GM21447 (cell line): ENCODE results near the gene PPM1H.
"Not testable (repeated sequence)": the region's sequence is repeated elsewhere in the genome, so short reads cannot be mapped to it uniquely, and the experiment has no call there.

Experiments used
- ATAC-seq: cut with Tn5 transposase; IDR thresholded peaks from one replicate; pipeline ENCODE4 v1.9.1; 2021; ENCODE audit not compliant: unreplicated experiment

Gene PPM1H

GRCh38 chr12:62948123-62948522, 13.2 kb upstream of the PPM1H start:
- ATAC-seq: no peak

GRCh38 chr12:62947364-62947763, 12.4 kb upstream of the PPM1H start:
- no peak for ATAC-seq

GRCh38 chr12:62943779-62944395, 8.9 kb upstream of the PPM1H start:
- no peak for ATAC-seq

GRCh38 chr12:62942316-62942715, 7.4 kb upstream of the PPM1H start:
- ATAC-seq: not testable (repeated sequence)

- peak; percentile 47 for ATAC-seq
Observed at GRCh38 chr12:62934239-62934798, 631 bp downstream of the PPM1H start.

- ATAC-seq: no peak
Observed at GRCh38 chr12:62933602-62934238, 1.2 kb downstream of the PPM1H start.

- no peak for ATAC-seq
Observed at GRCh38 chr12:62933220-62933601, 1.7 kb downstream of the PPM1H start.

GRCh38 chr12:62931477-62931876, 3.5 kb downstream of the PPM1H start:
- ATAC-seq: no peak

- ATAC-seq: no peak
Observed at GRCh38 chr12:62930546-62931425, 4.2 kb downstream of the PPM1H start.

- no peak for ATAC-seq
Observed at GRCh38 chr12:62928632-62929031, 6.3 kb downstream of the PPM1H start.

- ATAC-seq: no peak
Observed at GRCh38 chr12:62925680-62926079, 9.3 kb downstream of the PPM1H start.

GRCh38 chr12:62924084-62924483, 10.9 kb downstream of the PPM1H start:
- ATAC-seq: no peak

- ATAC-seq: no peak
Observed at GRCh38 chr12:62922539-62922938, 12.4 kb downstream of the PPM1H start.

GRCh38 chr12:62919838-62920237, 15.1 kb downstream of the PPM1H start:
- ATAC-seq: no peak

GRCh38 chr12:62917926-62918325, 17.0 kb downstream of the PPM1H start:
- no peak for ATAC-seq

- no peak for ATAC-seq
Observed at GRCh38 chr12:62916632-62917425, 18.1 kb downstream of the PPM1H start.

GRCh38 chr12:62915204-62915529, 19.8 kb downstream of the PPM1H start:
- no peak for ATAC-seq

- ATAC-seq: no peak
Observed at GRCh38 chr12:62914443-62915203, 20.3 kb downstream of the PPM1H start.

GRCh38 chr12:62913380-62913779, 21.6 kb downstream of the PPM1H start:
- ATAC-seq: no peak

GRCh38 chr12:62912644-62913043, 22.3 kb downstream of the PPM1H start:
- ATAC-seq: no peak
